Stimulated activated naive CD8-positive, alpha-beta T cell treated with anti-CD3 and anti-CD28 coated beads, Interleukin-15, amount 100 ng/mL, for 72 hours (primary cell): Measurements from ENCODE around the gene APMAP.
"Not testable (repeated sequence)": the region's sequence is repeated elsewhere in the genome, so short reads cannot be mapped to it uniquely, and the experiment has no call there.

Source experiments
- ATAC-seq: fragments of 150-1000 bp; cut with Tn5 transposase; 2 replicates; pipeline ENCODE4 v1.10.0; 2021; ENCODE audit warnings: mild to moderate bottlenecking, moderate library complexity
- DNase-seq, 2 donors: peaks; one replicate each; pipeline ENCODE4 v3.0.0; 2021 to 2022
- H3K27ac Mint-ChIP-seq, 2 donors: one replicate each; pipeline ENCODE4 v1.8.0; 2022; ENCODE audit warnings: mild to moderate bottlenecking in 2 of 2, mixed read lengths in 2 of 2, moderate library complexity in 2 of 2
- H3K27me3 Mint-ChIP-seq: one replicate; pipeline ENCODE4 v1.8.0; 2022; ENCODE audit warnings: mixed read lengths
- H3K4me1 Mint-ChIP-seq: one replicate; pipeline ENCODE4 v1.8.0; 2022; ENCODE audit warnings: mild to moderate bottlenecking, mixed read lengths
- H3K4me3 Mint-ChIP-seq, 2 donors: one replicate each; pipeline ENCODE4 v1.8.0; 2022; ENCODE audit warnings: mild to moderate bottlenecking in 2 of 2, mixed read lengths in 2 of 2, moderate library complexity in 1 of 2
- H3K9me3 Mint-ChIP-seq, 2 donors: one replicate each; pipeline ENCODE4 v1.8.0; 2022; ENCODE audit warnings: mixed read lengths in 2 of 2

APMAP gene

DNA sequence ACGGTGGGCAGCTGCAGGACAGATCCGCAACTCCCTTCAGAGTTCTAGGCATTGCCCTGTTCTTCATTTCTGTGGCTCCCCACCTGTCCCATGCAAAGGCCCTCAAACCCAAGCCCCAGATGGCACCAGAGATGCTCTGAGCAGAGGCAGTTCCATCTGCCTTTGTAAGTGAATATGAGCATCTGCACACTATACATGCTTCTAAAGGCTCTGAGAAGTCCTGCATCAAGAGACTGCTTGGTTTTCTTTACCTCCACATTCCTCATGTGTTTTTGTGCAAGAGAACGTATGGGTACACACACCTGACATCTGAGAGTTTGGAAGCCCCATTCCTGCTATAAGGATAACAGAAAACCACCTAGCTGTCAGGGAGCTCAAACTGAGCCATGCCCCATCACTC is 57.8 kb downstream of the APMAP start:
- no peak for ATAC-seq
- H3K27ac Mint-ChIP-seq: no peak overlapping the region
- no peaks in the 10 kb centered on the region for H3K27me3 Mint-ChIP-seq
- DNase-seq: no peak
- H3K4me1 Mint-ChIP-seq: peaks cover 30% of the 10 kb centered on the region
- no peak overlapping the region for H3K4me3 Mint-ChIP-seq
- H3K9me3 Mint-ChIP-seq: peaks cover 9 to 11% of the 10 kb centered on the region in 2 donors

DNA sequence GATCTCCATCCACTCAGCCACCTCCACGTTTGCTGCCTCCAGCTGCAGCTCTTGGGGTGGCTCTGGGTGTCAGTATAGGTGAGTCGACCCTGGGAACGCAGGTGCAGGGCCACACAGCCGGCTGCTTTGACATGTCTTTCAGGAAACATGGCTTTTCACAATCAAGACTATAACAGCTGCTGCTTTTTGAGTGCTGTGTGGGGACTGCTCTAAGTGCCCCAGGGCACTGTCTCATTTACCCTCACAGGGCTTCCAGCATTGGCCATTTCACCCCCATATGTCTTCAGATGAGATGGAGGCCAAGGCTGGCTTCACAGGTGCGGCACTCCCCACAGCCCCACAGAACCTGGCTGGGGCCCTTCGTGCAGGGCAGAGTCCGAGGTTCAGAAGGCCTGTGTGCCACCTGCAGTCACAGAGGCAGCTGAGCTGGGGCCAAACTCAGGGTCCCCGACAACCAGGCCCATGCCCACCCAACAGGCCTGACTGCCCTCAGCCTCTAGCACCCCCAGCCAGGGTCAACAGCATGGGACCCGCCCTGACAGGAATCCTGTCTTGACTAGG is 58.4 kb downstream of the APMAP start:
- H3K27ac Mint-ChIP-seq: no peak overlapping the region
- H3K4me3 Mint-ChIP-seq: no peak overlapping the region
- no peaks in the 10 kb centered on the region for H3K27me3 Mint-ChIP-seq
- DNase-seq (no peak), ATAC-seq (no peak)
- H3K9me3 Mint-ChIP-seq: peaks cover 9 to 11% of the 10 kb centered on the region in 2 donors
- H3K4me1 Mint-ChIP-seq: peaks cover 32% of the 10 kb centered on the region

DNA sequence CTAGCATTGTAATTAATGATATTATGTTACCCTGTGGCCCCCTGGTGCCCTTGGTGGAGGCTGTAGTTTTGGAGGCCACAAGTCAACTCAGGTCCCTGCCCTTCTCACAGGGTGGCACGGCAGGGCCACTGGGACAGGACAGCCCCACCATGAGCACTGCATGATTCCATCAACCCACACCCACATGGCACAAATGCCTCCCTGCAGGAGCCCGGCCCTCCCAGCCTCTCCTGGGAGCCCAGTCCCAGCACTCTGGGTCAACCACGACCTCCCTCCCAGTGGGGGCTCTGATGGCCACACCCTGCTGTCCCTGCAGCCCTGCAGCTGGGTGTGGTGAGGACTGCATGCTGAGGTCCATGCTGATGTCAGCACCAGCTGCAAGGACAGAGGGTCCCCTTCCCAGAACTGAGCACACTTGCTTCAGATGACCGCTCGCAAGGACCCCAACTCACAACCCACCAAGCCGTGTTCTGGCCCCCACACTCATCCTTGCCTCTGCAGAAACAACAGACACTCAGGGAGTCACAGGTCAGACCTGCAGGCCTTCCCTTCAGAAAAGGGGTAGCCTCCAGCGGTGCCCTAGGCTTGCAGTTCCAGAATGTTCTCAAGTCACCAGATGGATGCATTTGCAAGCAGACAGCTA is 59.2 kb downstream of the APMAP start:
- no peak for ATAC-seq
- H3K4me1 Mint-ChIP-seq: peaks cover 36% of the 10 kb centered on the region
- H3K9me3 Mint-ChIP-seq: peaks cover 9 to 11% of the 10 kb centered on the region in 2 donors
- peak overlapping the region in 1 of 2 donors; percentile 6 for H3K27ac Mint-ChIP-seq
- no peaks in the 10 kb centered on the region for H3K27me3 Mint-ChIP-seq
- H3K4me3 Mint-ChIP-seq: no peak overlapping the region
- DNase-seq: no peak

- not testable (repeated sequence) for ATAC-seq, DNase-seq, H3K4me3 Mint-ChIP-seq, H3K27me3 Mint-ChIP-seq
- peak overlapping the region in 1 of 2 donors; percentile 84 for H3K27ac Mint-ChIP-seq
- H3K4me1 Mint-ChIP-seq: peaks cover 36% of the 10 kb centered on the region
- H3K9me3 Mint-ChIP-seq: peaks cover 9 to 11% of the 10 kb centered on the region in 2 donors
Measured at GRCh38 chr20:24931893-24932292, 60.7 kb downstream of the APMAP start.

GRCh38 chr20:24930724-24931688 is 61.5 kb downstream of the APMAP start:
- peaks cover 36% of the 10 kb centered on the region for H3K4me1 Mint-ChIP-seq
- H3K4me3 Mint-ChIP-seq: peak overlapping the region in 1 of 2 donors; percentile 61
- not testable (repeated sequence) for H3K27me3 Mint-ChIP-seq, ATAC-seq, DNase-seq, H3K9me3 Mint-ChIP-seq
- H3K27ac Mint-ChIP-seq: peak overlapping the region in 1 of 2 donors; percentile 84

- not testable (repeated sequence) for H3K27me3 Mint-ChIP-seq, H3K9me3 Mint-ChIP-seq, ATAC-seq
- Mint-ChIP-seq H3K27ac (peak overlapping the region in 1 of 2 donors; percentile 19), H3K4me3 (peak overlapping the region; percentile 54 to 63), H3K4me1 (peaks cover 36% of the 10 kb centered on the region)
- peak in 1 of 2 donors; percentile 34 for DNase-seq
Measured at GRCh38 chr20:24929867-24930723, 62.5 kb downstream of the APMAP start.

DNA sequence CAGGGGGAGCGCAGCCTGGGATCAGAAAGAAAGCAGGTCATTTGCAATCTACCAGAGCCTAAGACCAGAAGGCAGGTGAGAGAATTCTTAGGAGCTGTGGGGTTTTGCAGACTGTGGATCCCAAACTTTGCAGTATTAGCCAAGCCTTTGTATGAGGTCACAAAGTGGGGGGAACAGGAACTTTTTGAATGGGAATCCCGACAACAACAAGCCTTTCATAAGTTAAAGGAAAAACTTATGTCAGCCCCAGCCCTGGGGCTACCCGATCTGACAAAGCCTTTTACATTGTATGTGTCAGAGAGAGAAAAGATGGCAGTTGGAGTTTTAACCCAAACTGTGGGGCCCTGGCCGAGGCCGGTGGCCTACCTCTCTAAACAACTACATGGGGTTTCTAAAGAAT is 63.3 kb downstream of the APMAP start:
- Mint-ChIP-seq H3K27ac (peak overlapping the region in 1 of 2 donors; percentile 26), H3K4me1 (peaks cover 36% of the 10 kb centered on the region)
- not testable (repeated sequence) for H3K27me3 Mint-ChIP-seq, H3K4me3 Mint-ChIP-seq, H3K9me3 Mint-ChIP-seq, DNase-seq, ATAC-seq

GRCh38 chr20:24920706-24921105 is 71.8 kb downstream of the APMAP start:
- H3K9me3 Mint-ChIP-seq, DNase-seq, ATAC-seq, H3K4me3 Mint-ChIP-seq: not testable (repeated sequence)
- peaks cover 11% of the 10 kb centered on the region for H3K4me1 Mint-ChIP-seq
- H3K27me3 Mint-ChIP-seq: peaks cover 12% of the 10 kb centered on the region
- H3K27ac Mint-ChIP-seq: peak overlapping the region in 1 of 2 donors; percentile 15

- peaks cover 11% of the 10 kb centered on the region for H3K4me1 Mint-ChIP-seq
- not testable (repeated sequence) for ATAC-seq, DNase-seq, H3K27ac Mint-ChIP-seq, H3K4me3 Mint-ChIP-seq, H3K9me3 Mint-ChIP-seq
- peaks cover 12% of the 10 kb centered on the region for H3K27me3 Mint-ChIP-seq
Measured at GRCh38 chr20:24919665-24920064, 72.9 kb downstream of the APMAP start.

- Mint-ChIP-seq H3K9me3 (no peaks in the 10 kb centered on the region), H3K27me3 (peaks cover 12% of the 10 kb centered on the region), H3K27ac (peak overlapping the region in 1 of 2 donors; percentile 15), H3K4me1 (peaks cover 11% of the 10 kb centered on the region), H3K4me3 (peak overlapping the region in 1 of 2 donors; percentile 39)
- DNase-seq (no peak), ATAC-seq (peak; percentile 22)
Measured at GRCh38 chr20:24918579-24919566, 73.7 kb downstream of the APMAP start.

- Mint-ChIP-seq H3K9me3 (no peaks in the 10 kb centered on the region), H3K4me3 (peak overlapping the region in 1 of 2 donors; percentile 39)
- ATAC-seq: peak; percentile 84
Measured at GRCh38 chr20:24917797-24918578, 74.6 kb downstream of the APMAP start.

DNA sequence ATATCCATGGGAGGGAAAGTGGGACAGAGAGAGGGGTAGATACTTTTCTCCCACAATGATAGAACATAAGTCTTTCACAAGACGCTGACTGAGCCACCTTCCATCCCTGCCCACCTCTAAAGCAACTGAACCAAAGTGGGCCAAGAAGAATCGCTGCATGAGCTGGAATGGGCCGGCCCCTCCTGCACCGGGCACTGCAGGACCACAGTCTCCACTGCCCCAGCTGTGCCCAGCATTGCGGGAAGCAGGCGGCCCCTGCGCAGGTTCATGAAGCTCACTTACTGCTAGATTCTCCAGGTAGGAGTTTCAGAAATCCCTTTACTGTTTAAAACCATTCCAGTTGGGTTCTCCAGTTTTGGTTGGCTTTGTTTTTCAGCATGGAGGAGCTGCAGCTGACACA is 75.5 kb downstream of the APMAP start:
- no peaks in the 10 kb centered on the region for H3K9me3 Mint-ChIP-seq
- H3K27me3 Mint-ChIP-seq: peaks cover 12% of the 10 kb centered on the region
- H3K27ac Mint-ChIP-seq: no peak overlapping the region
- ATAC-seq: no peak
- H3K4me3 Mint-ChIP-seq: no peak overlapping the region
- no peak for DNase-seq
- H3K4me1 Mint-ChIP-seq: peaks cover 11% of the 10 kb centered on the region

More at GRCh38 chr20:24917797-24918578, 74.6 kb downstream of the APMAP start:
- DNase-seq: peak; percentile 36 to 46
- Mint-ChIP-seq H3K4me1 (peaks cover 11% of the 10 kb centered on the region), H3K27ac (peak overlapping the region in 1 of 2 donors; percentile 15), H3K27me3 (peaks cover 12% of the 10 kb centered on the region)

DNA sequence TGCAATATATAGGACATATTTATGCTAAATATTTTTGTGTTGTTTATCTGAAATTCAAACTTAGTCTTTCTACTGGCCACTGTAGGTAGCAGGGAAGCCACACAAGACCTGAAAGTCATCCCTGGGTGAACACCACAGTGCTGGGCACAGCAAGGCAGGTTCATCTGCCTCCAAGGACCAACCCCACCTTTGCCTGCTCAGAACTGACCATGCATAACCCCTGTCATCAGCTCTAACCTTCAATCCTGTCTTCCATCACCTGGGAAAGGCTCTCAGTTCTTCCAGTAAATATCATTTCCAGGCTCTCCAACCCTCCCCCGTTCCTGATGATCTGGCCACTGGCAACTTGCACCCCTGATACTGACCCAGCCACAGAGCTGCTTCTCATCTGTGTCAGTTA is 76.1 kb downstream of the APMAP start:
- Mint-ChIP-seq H3K4me3 (no peak overlapping the region), H3K27ac (peak overlapping the region; percentile 9 to 96), H3K27me3 (peaks cover 12% of the 10 kb centered on the region), H3K4me1 (peaks cover 11% of the 10 kb centered on the region), H3K9me3 (no peaks in the 10 kb centered on the region)
- DNase-seq (no peak), ATAC-seq (no peak)
